ENCODE measurements around the gene TRIB2. TPM values are rescaled to one million over a fixed set of nuclear protein-coding genes. Genes with fewer than 3 reads are reported as not detected.

TRIB2 gene
- total RNA-seq, 1 donor from 2014 or later = 90.9 TPM

DNA sequence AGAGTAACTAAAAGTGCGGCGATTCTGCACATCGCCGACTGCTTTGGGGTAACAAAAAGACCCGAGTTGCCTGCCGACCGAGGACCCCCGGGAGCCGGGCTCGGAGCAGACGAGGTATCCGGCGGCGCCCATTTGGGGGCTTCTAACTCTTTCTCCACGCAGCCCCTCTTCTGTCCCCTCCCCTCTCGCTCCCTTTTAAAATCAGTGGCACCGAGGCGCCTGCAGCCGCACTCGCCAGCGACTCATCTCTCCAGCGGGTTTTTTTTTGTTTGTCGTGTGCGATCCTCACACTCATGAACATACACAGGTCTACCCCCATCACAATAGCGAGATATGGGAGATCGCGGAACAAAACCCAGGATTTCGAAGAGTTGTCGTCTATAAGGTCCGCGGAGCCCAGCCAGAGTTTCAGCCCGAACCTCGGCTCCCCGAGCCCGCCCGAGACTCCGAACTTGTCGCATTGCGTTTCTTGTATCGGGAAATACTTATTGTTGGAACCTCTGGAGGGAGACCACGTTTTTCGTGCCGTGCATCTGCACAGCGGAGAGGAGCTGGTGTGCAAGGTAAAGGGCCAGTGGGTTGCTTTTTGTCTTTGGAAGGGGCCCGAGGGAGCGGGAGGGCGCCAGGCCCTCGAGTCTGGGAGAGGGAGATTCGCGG lies 1.4 kb downstream of the TRIB2 start:
- H3K36me3 Mint-ChIP-seq = peaks cover 12% of the 10 kb centered on the region
- peaks cover 5% of the 10 kb centered on the region for H3K9me3 Mint-ChIP-seq
- H3K27me3 Mint-ChIP-seq = peaks cover 4% of the 10 kb centered on the region
- no peak for DNase-seq (ENCODE audit: extremely low spot score, unreplicated experiment)
- TF ChIP-seq, protein P1, sequence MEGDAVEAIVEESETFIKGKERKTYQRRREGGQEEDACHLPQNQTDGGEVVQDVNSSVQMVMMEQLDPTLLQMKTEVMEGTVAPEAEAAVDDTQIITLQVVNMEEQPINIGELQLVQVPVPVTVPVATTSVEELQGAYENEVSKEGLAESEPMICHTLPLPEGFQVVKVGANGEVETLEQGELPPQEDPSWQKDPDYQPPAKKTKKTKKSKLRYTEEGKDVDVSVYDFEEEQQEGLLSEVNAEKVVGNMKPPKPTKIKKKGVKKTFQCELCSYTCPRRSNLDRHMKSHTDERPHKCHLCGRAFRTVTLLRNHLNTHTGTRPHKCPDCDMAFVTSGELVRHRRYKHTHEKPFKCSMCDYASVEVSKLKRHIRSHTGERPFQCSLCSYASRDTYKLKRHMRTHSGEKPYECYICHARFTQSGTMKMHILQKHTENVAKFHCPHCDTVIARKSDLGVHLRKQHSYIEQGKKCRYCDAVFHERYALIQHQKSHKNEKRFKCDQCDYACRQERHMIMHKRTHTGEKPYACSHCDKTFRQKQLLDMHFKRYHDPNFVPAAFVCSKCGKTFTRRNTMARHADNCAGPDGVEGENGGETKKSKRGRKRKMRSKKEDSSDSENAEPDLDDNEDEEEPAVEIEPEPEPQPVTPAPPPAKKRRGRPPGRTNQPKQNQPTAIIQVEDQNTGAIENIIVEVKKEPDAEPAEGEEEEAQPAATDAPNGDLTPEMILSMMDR (conservative IDR thresholded peaks at IDR 0.05) = no peak
- peaks cover 47% of the 10 kb centered on the region for H3K4me1 Mint-ChIP-seq (ENCODE audit: unreplicated experiment)
- H3K27ac Mint-ChIP-seq = peak overlapping the region; percentile 86
- peak overlapping the region; percentile 98 for H3K4me3 Mint-ChIP-seq

DNA sequence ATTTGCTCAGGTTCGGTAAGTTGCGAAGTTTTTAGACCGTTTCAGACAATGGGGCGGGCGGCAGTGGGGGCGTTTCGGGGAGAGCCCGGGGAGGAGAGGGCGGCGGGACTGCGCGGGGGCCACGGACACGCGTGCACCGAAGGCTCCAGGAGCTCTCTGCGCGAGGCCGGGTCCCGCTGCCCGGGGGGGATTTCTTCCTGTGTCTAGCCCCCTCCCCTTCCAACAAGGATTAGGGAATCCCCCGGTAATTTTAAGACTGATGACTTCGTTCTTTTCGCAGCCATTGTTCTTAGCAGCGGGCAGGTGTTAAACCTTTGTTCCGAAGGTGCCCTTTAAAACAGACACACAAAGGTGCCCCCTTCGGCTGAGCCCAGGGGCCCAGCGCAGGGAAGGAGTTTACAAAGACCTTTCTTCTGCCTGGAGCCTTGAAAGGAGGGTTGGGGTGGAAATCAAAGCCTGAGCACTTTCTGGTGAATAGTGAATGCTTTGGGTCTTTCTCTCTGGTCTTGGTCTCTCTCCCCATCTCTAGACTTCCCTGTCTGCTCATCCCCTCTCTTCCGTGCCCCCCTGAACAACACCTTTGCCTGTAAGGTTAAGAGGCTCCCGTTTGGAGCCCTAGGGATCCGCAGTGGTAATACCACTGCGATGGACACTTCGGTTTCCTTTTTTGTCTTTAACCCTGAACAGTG lies 2.1 kb downstream of the TRIB2 start:
- TF ChIP-seq, protein P1 (conservative IDR thresholded peaks at IDR 0.05) = peak; percentile 38
- peaks cover 52% of the 10 kb centered on the region for H3K4me1 Mint-ChIP-seq (ENCODE audit: unreplicated experiment)
- peaks cover 5% of the 10 kb centered on the region for H3K9me3 Mint-ChIP-seq
- peaks cover 17% of the 10 kb centered on the region for H3K36me3 Mint-ChIP-seq
- peaks cover 4% of the 10 kb centered on the region for H3K27me3 Mint-ChIP-seq
- DNase-seq (ENCODE audit: extremely low spot score, unreplicated experiment) = no peak
- peak overlapping the region; percentile 86 for H3K27ac Mint-ChIP-seq
- peak overlapping the region; percentile 98 for H3K4me3 Mint-ChIP-seq

DNA sequence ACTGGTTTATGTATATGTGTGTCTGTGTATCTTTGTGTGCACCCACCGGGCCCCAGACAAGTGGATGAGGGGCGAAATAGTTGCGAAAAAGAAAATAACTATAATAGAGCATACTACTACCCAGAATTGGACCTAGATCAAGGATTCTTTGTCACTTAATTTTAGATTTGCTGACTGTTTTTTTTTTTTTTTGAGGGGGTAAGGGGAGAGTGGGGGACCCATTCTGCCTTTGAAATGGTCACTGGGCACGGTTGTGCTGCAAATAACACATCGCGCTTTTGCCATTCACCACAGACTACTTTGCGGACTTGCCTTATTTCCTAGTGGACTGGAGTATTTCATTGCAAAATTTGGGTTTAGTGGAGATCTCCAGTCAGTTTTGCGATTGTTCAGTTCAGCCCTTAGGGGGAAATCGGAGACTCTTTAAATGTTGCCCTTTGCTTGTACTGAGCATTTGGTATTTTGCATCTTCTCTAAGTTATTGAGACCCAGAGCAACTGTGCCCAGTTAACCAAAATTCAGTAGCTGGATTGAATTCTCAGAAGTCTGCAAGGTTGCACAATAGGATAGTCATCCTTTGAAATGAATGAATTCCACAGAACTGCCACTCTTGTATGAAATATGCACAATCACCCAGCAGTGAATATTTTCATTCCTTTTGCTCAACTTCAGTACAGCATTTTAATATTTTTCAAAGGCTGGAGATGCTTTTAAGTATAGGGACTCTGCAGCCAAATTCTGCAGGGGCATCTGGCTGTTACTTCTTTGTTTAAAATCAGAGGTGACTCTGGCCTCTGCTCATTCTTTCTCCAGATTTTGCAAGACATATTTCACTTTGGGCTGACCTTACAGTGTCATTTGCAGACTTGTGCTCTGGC lies 2.9 kb downstream of the TRIB2 start:
- Mint-ChIP-seq H3K36me3 (peaks cover 25% of the 10 kb centered on the region), H3K27me3 (peaks cover 4% of the 10 kb centered on the region), H3K4me3 (peak overlapping the region; percentile 98), H3K27ac (peak overlapping the region; percentile 86), H3K9me3 (peaks cover under 1% of the 10 kb centered on the region), H3K4me1 (ENCODE audit: unreplicated experiment) (peaks cover 56% of the 10 kb centered on the region)
- DNase-seq (ENCODE audit: extremely low spot score, unreplicated experiment) = no peak
- TF ChIP-seq, protein P1 (conservative IDR thresholded peaks at IDR 0.05) = peak; percentile 9

DNA sequence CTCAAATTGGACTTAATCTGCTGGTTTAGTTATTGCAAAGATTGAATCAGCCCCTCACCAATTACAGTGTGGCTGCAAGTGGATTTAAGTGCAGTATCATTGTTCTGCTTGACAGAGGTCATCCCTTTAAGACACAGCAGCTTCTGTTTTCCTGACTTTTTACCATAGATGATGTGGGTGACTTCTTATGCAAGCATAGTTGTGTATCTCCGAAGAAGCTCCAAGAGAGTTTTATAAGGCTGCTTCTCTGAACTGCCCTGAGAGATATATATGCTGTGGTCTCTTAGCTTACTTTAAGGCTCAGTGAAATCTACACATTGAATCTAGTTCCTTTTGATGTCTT lies 3.5 kb downstream of the TRIB2 start:
- DNase-seq (ENCODE audit: extremely low spot score, unreplicated experiment) = no peak
- Mint-ChIP-seq H3K4me1 (ENCODE audit: unreplicated experiment) (peaks cover 57% of the 10 kb centered on the region), H3K27ac (peak overlapping the region; percentile 33), H3K4me3 (peak overlapping the region; percentile 98), H3K9me3 (no peaks in the 10 kb centered on the region), H3K27me3 (peaks cover 4% of the 10 kb centered on the region), H3K36me3 (peaks cover 31% of the 10 kb centered on the region)
- TF ChIP-seq, protein P1 (conservative IDR thresholded peaks at IDR 0.05) = no peak

DNA sequence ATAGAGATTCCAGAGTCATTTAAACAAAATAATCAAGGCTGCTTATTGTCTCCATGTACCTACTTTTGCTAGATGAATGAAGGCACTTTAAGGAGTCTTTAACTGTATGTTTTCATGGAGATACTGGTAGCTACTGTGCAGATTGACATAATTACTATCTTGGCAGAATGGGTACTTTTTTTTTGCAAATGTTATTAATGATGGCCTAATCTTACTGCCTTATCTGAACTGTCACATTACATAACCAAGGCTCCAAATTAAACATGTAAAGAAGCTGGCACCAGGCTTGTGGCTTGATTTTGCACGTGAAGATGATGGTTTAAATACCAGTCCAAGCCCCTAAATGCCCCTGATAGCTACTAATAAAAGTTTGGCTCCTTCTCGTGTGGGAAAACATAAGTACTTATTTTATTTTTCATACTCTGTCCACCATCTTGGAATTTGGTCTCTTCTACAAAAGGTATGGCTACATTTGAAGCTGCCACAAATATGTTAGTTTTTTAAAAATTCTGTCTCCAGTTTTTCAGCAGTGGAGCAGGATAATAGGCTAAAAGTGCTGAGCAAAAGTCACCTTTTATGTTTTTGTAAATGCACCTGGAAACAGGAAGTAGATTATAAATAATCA lies 4.1 kb downstream of the TRIB2 start:
- H3K36me3 Mint-ChIP-seq = peaks cover 37% of the 10 kb centered on the region
- DNase-seq (ENCODE audit: extremely low spot score, unreplicated experiment) = no peak
- peaks cover 4% of the 10 kb centered on the region for H3K27me3 Mint-ChIP-seq
- peaks cover 51% of the 10 kb centered on the region for H3K4me1 Mint-ChIP-seq (ENCODE audit: unreplicated experiment)
- peak overlapping the region; percentile 46 for H3K27ac Mint-ChIP-seq
- H3K4me3 Mint-ChIP-seq = peak overlapping the region; percentile 98
- H3K9me3 Mint-ChIP-seq = no peaks in the 10 kb centered on the region
- TF ChIP-seq, protein P1 (conservative IDR thresholded peaks at IDR 0.05) = no peak

All from type B pancreatic cell (in vitro differentiated cells).